ENCODE data around the gene HOXB7.

The HOXB7 gene

DNA sequence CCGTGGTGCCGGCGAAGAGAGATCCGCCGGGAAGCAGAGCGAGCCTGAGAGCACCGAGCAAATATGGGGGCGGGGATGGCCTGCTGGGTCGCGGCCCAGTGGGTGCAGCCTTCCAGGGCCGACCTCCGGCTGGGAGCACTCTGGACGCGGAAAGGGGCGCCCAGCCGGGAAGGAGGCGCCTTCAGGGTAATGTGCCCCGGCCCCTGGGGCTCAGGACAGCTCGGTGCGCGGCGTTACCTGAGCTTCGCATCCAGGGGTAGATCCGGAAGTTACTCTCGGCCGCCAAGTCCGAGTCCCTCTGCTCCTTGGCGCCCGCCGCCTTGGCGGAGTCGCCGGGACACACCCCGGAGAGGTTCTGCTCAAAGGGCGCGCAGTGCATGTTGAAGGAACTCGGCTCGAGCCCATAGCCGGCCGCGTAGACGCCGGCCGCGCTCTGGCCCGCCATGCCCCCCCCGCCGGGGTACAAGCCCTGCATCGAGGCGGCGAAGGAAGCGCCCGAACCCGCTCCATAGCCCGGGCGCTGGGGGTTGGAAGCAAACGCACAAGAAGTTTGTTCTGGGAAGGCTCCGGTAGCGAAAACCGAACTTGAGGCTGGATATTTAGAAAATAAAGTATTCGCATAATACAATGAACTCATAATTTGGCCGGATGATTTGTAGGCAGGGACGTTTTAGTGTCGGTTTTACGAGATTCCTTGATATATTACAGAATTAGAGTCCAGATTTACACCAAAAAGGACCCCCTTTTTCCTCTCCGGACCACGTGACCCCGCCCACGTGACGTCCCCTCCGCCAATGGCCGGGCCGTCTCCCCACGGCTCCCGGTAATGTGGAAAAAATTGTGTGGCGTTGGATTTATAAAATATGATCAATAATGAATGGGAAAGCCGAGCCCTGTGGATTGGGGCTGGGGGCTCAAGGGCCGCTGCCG is at the start of gene HOXB7:
TSS of gene HOXB7 (minus strand) at position 736 of the 930 bp plus-strand sequence. CDS start at position 637, 99 bp downstream.
- no peak for DNase-seq

DNA sequence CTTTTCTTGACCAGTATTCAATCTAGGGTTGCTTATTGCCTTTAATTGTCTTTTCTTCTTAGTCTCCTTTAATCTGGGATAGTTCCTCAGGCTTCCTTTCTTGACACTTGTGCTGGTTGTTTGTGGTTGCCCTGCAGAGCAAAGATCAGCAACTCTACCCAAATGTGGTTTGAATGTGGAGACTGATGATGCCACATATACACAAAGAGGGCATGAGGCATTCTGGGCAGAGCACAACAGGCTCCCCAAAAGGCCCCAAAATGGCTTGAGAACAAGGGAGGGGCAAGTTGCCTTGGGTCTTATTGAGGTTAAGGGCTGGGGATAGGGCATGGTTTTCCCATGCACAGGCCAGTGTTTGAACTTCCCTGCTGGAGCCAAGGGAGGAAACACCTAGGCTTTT is 45.1 kb upstream of the HOXB7 start:
- DNase-seq, result no peak

DNA sequence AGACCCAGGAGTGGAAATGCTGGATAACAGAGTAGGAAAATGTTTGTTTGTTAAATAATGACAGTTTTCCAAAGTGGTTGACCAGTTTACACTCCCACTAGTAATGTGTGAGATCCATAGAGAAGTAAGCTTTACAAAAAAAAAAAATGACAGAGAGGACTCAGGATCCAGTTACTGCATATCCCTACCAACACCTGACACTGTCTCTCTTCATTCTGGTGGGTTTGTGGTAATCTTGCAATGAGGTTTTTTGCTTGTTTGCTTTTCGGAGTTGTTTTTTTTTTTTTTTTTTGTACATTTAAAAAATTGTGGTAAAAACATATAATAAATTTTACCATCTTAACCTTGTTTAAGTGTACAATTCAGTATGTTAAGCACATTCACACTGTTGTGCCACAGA is 38.9 kb upstream of the HOXB7 start:
- no peak for DNase-seq

DNA sequence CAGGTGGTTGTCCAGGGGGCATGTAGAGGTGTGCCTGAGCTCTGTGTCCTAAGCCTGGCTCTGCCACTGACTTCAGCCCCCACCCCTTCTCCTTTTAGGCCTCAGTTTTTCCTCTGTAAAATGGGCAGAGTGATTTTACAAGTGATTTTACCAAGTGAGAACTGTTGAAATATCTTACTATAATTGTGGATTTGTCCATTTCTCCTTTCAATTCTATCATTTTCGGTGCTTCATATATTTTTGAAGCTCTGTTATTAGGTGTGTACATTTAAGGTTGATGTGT is 37.1 kb upstream of the HOXB7 start:
- no peak for DNase-seq

DNA sequence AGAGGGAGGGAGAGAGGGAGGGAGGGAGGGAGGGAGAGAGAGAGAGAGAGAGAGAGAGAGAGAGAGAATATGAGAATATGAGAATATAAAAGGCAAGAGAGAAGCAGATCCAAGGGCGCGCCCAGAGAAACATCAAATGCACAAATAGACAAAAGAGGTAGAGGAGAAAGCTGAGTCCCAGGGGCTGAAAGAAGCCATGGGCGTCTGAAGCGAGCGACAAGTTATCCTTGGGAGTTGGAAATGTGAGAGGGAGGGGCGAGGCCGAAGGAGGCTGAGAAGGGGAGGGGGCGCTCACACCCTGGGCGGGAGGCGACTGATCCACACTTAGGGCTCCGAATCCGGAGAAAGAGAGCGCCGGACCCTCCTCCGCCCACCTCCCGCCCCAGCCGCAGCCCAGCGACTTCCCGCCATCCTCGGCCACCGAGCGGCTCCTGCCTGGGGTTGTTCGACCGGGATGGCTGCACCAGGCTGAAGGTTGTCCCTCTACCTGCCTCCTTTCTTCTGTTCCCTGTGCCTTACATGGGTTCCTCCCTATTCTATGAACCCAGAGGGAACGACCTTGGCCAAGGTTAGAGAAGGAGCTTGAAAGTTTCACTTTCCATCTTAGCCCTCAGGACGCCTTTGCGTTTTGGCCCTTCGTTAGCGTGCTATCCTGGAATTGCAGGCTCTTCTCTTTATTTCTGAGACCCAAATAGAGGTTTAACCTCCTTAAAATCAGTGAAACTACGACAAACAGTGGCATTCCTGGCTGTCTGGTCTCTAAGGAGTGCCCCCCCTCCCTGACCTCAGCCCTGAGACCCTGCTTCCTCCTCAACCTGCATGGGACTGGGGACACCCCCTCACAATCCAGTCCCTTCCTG is 36.5 kb upstream of the HOXB7 start:
- DNase-seq, result no peak

DNA sequence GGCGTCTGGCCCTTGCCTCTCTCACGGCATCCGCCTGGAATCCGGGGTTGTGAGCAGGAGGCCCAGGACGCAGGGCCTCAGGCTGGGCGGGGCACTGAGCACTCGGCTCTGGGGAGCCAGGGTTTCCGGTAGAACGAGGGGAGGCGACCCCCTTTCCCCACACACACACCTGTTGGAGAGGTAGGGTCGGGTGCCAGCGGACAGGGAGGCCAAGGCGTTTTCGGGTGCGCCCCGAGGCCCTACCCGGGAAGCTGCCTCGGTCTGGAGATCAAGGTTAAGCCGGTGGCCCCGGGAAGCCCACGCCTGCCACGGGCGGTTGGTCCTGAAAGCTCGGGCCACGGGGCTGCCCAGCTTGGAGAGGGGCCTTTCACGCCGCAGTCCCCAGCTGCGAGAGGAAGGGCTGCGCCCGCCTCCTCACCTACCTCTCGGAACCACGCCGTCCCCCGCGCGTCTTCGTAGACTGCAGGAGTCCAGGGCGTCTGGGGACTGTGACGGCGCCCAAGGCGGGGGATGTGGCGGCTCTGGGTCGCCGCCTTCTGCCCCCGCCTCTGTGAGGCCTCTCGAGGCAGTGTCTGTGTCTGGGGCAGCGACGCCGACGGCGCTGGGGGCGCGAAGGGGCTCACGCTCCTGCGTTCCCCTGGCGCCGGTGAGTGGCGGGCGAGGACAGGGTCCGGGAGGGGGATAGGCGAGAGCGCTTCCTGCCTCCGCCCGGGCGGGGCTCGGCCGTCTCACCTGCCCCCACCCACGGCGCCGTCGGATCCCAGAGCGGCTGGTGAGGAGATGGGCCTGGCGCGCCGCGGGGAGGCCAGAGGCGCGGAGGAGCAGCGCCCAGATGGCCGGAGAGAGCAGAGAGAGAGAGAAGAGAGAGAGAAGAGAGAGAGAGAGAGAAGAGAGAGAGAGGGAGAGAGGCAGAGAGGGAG is 35.6 kb upstream of the HOXB7 start:
- no peak for DNase-seq

DNA sequence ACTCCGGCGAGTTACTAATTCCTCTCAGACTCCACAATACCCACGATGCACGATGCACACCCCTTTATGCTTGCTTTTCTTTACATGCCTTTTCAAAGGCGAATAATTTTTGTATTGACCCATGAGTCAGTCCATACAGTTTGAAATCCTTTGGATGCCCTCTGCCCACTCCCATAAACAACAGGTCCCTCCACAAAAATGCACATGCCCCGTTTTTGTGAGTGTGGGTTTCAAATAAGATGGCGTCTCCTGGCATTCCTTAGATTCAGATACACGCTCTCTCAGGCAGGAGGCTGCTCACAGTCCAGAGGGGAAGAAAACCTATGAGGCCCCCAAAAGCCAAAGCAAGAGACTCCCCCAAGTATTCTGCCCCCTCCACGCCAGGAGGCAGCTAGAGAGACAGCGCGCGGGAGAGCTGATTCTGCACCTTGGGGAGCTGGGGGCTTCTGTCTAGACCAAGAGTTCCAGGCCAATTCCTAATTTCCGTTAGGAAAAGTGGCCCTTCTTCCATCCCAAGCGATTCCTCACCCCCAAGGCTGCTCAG is 34.9 kb upstream of the HOXB7 start:
- DNase-seq, result no peak

DNA sequence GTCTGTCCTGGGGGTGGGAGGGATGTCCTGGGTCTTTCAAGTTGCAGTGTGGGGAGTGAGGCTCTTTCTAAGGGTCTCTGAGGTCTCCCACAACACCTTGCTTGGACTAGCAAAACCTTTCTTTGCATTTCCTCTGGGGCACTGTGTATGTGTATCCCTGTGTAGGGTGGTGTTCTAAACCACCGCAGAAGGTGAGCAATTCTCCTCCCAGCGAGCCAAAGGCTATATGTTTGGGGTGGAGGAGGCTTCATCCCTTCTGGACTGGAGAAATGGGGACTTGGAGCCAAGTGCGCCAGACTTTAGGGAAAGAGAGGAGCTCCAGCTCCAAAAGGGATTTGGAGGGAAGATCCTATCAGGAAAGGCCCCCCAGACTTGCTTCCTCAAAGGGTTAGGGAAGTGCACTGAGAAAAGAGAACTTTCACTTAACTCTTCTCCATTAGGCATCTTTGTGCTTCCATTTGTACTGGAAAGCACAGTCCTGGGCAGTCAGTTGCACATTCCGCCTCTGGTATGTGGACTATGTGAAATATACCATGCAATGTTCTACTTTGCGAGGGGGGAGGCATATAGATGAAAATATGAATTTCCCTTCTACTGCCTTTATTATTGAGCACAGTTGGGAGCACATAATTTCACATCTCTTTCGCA is 34.2 kb upstream of the HOXB7 start:
- DNase-seq, result no peak

DNA sequence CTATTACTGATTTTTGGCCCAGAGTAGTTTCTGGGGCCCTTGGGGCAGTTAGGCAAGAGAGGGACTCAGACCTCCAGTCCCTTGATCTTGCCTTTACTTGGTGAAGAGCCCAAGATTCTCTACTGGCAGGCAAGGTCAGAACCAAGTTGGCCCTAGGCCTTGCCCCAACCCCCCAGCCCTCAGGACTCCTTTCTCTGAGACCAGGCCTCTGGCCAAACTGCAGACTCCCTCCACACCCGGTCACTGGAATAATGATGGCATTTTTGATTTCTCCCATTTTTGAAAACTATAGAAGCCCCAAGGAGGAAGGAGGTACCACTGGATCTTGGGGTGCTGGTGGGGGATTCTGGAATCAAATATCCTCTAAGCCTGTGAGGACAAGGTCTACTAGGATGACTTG is 33.3 kb upstream of the HOXB7 start:
- no peak for DNase-seq

DNA sequence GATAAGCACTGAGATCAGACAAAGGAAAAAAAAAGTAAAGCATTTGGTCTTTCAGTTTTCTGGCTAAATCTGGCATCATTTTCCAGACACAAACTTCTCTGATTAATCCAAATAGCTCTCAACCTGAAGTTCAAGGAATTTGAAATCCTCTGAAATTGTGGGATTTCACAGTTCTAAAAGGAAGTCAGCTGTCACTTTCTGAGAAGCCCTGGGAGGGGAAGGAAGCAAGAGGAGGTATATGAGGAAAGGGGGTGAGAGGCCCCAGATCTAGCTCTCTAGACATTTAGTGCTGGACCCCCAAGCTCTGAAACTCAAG is 32.8 kb upstream of the HOXB7 start:
- DNase-seq, result no peak

DNA sequence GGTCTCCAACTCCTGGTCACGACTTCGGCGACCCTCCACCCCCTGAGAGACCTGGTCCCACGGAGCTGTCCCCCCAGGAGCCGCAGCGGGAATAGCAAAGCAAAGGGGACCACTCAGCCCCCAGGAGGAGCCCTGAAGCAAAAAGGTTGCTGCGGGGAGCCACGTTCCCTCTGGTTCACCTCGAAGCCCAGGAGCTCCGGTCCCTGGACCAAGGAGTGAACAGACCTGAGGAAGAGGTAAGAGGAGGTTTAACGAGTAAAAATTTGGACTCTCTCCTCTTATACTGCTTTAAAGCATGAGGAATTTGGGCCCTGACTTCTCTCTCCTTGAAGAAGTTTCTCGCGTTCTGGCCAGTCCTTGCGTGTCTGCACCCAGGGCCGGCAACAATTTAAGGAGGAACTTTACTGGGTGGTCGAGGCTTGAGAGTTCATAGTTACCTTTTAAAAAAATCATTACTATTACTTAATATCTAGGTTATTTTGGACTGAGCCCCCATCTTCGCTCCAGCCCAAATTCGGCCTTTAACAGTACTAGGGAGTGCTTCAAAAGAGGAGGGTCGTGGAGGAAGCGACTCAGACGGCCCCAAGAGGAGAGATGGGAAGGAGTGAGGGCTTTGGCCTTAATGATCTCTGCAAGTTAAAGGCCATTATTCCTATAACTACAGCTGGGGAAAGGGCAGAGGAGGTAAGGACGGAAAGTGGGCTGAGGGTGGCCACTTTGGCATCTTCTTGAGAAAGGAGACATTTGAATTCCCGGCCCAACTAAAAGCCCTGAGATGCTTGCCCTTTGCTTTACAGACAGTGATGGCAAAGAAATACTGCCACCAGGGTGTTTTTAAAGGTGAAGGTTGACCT is 32.3 kb upstream of the HOXB7 start:
- DNase-seq, result no peak

DNA sequence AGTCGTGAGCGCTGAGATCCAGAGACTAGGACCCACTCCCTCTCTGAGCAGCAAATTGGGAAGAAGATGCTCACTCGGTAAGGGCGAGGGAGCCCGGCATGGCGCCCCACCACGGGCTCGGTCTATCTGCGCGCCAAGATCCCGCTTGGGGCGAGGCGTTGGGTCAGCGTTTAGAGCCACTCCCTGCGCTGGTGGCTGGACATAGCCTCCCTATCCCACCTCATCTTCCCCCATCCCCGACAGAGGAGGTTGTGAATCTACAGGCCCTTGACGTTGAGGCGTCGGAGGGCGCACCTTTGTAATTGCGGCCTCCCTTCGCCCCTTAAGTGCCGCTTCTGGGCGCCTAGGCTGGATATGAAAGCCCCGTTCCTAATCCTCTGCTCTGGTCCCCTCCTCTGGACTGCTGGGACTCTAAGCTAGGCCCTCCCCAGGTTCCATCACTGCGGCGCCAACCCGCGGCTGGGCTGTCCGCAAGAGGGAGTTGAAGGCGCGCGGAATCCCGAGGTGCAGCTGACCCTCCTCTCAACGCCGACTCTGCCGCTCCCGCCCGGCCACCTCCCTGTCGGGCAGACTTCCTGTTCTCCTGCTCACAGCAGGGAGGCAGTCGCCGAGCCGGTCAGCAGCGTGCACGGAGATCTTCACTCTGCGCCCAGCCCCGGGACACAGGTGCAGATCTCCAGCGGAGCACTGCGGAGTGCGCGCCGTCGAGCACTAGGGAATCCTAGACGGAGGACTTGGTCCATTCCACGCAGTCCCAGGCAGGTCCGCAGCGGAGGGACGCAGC is 31.4 kb upstream of the HOXB7 start:
- no peak for DNase-seq

DNA sequence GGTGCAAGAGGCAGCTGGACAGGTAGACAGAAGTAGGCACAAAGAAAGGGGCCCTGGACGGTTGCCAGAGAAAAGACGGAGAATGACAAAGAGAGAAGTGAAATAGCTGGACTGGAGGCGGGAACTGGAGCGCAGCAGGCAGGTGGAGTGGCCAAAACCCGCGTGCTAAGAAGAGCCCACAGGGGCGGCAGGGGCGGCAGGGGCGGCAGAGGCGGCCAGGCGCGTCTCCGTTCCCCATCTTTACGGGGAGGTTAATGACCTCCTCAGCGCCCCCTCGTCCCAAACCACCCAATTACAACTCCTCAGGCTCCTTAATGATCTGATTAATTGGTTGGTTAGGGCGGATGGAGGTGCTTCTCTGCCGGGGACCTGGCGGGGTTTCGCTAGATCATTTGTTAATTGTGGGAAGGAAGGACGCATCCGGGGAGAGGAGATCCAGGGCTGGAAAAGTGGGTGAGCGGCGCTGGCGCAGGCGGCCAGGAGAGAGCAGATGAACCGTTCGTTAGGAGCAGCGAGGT is 30.8 kb upstream of the HOXB7 start:
- no peak for DNase-seq

DNA sequence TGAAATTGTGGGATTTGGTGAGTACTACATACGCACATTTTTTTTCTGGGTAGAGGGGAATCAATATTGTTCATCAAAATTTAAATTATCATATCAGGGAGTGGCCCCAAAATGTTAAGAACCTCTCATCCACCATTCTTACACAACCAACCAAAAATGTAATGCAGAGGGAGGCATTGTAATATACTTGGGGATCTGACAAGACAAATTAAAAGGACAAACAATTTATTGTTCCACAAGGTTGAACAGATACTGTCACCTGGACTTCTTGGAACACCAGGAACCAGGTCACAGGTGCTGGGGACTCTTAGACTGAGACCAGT is 30.0 kb upstream of the HOXB7 start:
- DNase-seq, result no peak

DNA sequence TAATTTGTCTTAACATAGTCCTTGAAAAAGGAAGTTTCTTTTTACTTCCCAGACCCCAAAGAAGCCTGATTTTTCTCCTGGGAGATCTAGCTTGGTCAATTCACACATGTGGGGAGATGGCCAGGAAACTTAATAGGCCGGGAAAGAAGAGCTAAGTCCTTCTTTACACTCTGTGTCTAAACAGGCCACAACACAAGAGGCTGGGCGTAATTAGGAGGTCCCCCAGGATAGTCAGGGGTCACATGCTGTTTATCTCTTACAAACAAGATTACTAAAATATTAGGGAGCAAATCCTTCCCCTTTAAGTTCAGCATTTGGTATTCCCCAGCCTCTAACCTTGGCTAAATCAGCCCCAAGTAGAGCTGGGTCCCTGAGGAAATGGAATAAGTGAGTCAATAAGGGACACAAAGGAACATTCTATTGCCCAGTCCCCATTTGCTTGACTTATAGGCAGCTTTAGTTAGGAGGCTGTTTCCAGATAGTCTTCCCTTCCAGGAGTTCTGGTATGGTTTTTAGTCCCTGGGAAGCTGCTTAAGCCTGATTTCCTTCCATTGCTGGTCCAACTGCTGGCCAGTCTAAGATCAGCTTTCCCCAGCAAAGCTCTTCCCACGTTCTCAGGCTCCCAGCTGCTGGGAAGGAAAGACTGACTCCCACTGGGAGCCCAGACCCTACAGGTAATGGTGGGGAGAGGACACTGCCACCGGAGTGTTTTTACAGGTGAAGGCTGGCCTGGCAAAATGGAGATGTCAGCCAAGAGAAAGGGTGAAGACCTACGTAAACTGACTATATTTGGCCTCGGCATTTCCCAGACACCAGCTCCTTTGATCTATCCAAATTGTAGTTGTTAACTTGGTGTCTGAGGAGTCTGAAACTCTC is 29.4 kb upstream of the HOXB7 start:
- no peak for DNase-seq

DNA sequence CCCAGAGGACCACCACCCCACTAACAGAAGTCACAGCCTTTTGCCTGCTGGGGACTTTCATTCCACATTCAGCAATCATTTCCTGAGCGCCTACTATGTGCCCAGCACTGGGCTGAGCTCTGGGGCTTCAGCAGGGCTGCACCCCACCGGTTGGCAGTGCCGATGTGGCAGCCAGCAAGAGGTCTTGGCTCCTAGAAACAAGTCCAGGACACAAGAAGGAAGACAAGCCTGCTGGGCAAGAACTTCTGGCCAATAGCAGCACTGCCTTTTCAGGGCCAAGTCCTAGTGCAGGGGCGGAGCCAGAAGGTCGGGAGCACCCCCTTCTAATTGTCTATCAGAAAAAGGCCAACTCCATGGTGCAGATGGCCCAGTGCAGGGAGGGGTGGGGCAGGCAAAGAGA is 28.3 kb upstream of the HOXB7 start:
- no peak for DNase-seq

DNA sequence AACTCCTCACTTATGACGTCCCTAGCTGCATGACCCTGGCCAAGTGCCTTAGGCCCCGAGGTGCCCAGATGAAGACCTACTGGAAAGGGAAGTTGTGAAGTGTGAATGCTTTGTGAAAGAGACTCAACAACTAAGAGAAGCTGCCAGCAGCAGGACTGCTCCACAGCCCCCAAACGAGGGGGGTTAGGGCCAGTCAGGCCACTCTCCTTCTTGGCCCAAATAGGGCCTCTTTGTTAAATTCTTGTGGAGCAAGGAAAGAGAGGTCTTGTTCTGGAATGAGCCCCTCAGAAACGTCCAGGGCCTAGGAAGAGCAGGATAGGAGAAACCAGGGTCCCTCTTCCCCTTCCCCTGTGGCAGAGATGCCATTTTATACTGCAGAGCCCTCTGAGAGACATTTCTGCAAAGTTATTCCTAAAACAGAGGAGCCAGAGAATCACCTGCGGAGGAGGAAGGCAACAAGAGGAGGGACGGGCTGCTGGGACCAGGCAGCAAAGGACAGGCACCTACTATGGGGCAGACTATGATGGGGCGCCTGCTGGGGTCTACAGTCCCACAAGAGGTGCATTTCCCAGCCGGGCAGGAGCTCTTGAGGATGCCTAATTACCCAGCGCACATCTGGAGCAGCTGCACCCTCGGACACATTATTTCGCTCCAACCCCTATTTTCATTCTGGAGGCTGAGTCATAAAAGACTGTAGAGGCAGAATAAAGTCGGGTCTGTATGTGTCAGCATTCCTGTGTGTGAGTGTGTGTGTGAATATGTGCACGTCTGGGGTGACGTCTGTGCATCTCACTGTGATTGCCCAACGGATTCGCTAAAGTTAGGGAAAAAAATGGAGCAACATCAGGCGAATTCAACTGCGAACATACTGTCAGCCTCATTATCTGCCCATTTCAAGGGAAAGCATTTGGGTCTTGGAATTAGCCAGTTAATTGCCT is 26.8 kb upstream of the HOXB7 start:
- no peak for DNase-seq

Measured in right forelimb (tissue), 1 donor.